Neural cell (in vitro differentiated cells): ENCODE measurements around the gene ARHGEF2. TPM values are rescaled to one million over a fixed set of nuclear protein-coding genes. Genes with fewer than 3 reads are reported as not detected.

ENCODE experiments used
- H2AFZ ChIP-seq: fragments of 200-600, 300-800 bp; sonication (generic), shearing (Covaris generic); 2 replicates; pipeline ENCODE4 v1.6.0; 2014; ENCODE audit warnings: low read depth, mild to moderate bottlenecking, antibody characterized with exemption, low read length, moderate library complexity
- H3F3A ChIP-seq: fragments of 200-600 bp; shearing (Covaris generic); 2 replicates; pipeline ENCODE4 v1.6.1; 2016; ENCODE audit warnings: mild to moderate bottlenecking, moderate library complexity, mixed read lengths, antibody characterized with exemption, low read length; ENCODE audit not compliant: insufficient read depth, poor library complexity, severe bottlenecking
- H3K27ac ChIP-seq: fragments of 200-600, 300-800 bp; sonication (generic), shearing (Covaris generic); 2 replicates; pipeline ENCODE4 v1.5.1; 2014; ENCODE audit warnings: mild to moderate bottlenecking, low read length, moderate library complexity
- H3K27me3 ChIP-seq: fragments of 300-800, 200-600 bp; sonication (generic), shearing (Covaris generic); 2 replicates; pipeline ENCODE4 v1.6.0; 2014; ENCODE audit warnings: mild to moderate bottlenecking, low read depth, low read length, moderate library complexity; ENCODE audit not compliant: insufficient read depth
- H3K36me3 ChIP-seq: fragments of 300-800, 200-600 bp; sonication (generic), shearing (Covaris generic); 2 replicates; pipeline ENCODE4 v1.5.1; 2014; ENCODE audit warnings: mild to moderate bottlenecking, antibody characterized with exemption, low read length, moderate library complexity; ENCODE audit not compliant: insufficient read depth
- H3K4me2 ChIP-seq: fragments of 300-800, 200-600 bp; sonication (generic), shearing (Covaris generic); 2 replicates; pipeline ENCODE4 v1.6.0; 2014; ENCODE audit warnings: mild to moderate bottlenecking, low read length
- H3K4me3 ChIP-seq: fragments of 300-800, 200-600 bp; sonication (generic), shearing (Covaris generic); 2 replicates; pipeline ENCODE4 v1.5.1; 2014; ENCODE audit warnings: mild to moderate bottlenecking, low read length, moderate library complexity
- H3K79me2 ChIP-seq: fragments of 200-600 bp; shearing (Covaris generic); replicated peaks from 2 replicates; pipeline ENCODE4 v1.6.0; 2014; ENCODE audit warnings: mild to moderate bottlenecking, low read length, moderate library complexity; ENCODE audit not compliant: insufficient read depth
- H3K9ac ChIP-seq: fragments of 300-800, 200-600 bp; sonication (generic), shearing (Covaris generic); 2 replicates; pipeline ENCODE4 v1.6.1; 2016; ENCODE audit warnings: mild to moderate bottlenecking, low read length, mixed read lengths
- H3K9me2 ChIP-seq: fragments of 200-600 bp; shearing (Covaris generic); 2 replicates; pipeline ENCODE4 v1.6.1; 2016; ENCODE audit warnings: mild to moderate bottlenecking, low read length, mixed read lengths; ENCODE audit not compliant: insufficient read depth
- H3K9me3 ChIP-seq: fragments of 200-600, 300-800 bp; sonication (generic), shearing (Covaris generic); 2 replicates; pipeline ENCODE4 v1.6.1; 2016; ENCODE audit warnings: mild to moderate bottlenecking, mixed run types, low read length, moderate library complexity, mixed read lengths
- H4K20me1 ChIP-seq: fragments of 200-600 bp; shearing (Covaris generic); 2 replicates; pipeline ENCODE4 v1.6.1; 2016; ENCODE audit warnings: mild to moderate bottlenecking, mixed run types; ENCODE audit not compliant: insufficient read depth
- EP300 ChIP-seq: fragments of 450-650 bp; conservative IDR thresholded peaks from 2 replicates; pipeline ENCODE4 v1.6.1; 2014; ENCODE audit warnings: antibody characterized with exemption, mild to moderate bottlenecking, moderate library complexity; ENCODE audit not compliant: poor library complexity, severe bottlenecking
- EZH2 ChIP-seq: fragments of 200-600, 300-800 bp; shearing (Covaris generic), sonication (generic); IDR thresholded peaks from 2 replicates; pipeline ENCODE4 v1.6.1; 2014; ENCODE audit warnings: antibody characterized with exemption, low read length, borderline replicate concordance, mild to moderate bottlenecking; ENCODE audit not compliant: insufficient read depth, poor library complexity, severe bottlenecking
- MXI1 ChIP-seq: fragments of 450-650 bp; conservative IDR thresholded peaks from 2 replicates; pipeline ENCODE4 v1.6.1; 2014; ENCODE audit warnings: antibody characterized with exemption, mild to moderate bottlenecking; ENCODE audit not compliant: poor library complexity, severe bottlenecking
- POLR2AphosphoS5 ChIP-seq: IDR thresholded peaks from 2 replicates; pipeline ENCODE4 v1.6.1; 2012
- RAD21 ChIP-seq: fragments of 450-650 bp; conservative IDR thresholded peaks from 2 replicates; pipeline ENCODE4 v1.6.1; 2014; ENCODE audit warnings: antibody characterized with exemption, mild to moderate bottlenecking, moderate library complexity
- REST ChIP-seq: IDR thresholded peaks from 2 replicates; pipeline ENCODE4 v1.6.1; 2012; ENCODE audit warnings: borderline replicate concordance
- SMC3 ChIP-seq: fragments of 450-650 bp; conservative IDR thresholded peaks from 2 replicates; pipeline ENCODE4 v1.6.1; 2014; ENCODE audit warnings: antibody characterized with exemption, mild to moderate bottlenecking, moderate library complexity; ENCODE audit not compliant: poor library complexity
- TAF1 ChIP-seq: IDR thresholded peaks from 2 replicates; pipeline ENCODE4 v1.6.1; 2012; ENCODE audit warnings: low read depth
- polyA plus RNA-seq: library from polyadenylated mRNA; depleted of rRNA; stranded (reverse); fragments of >200 nt; gene quantifications from 2 replicates; pipeline ENCODE4 v1.2.3, GENCODE V29; 2014
- TF ChIP-seq, protein P1 (sequence below): fragments of 450-650 bp; IDR thresholded peaks from 2 replicates; pipeline ENCODE4 v1.5.1; 2014; ENCODE audit warnings: antibody characterized with exemption, mild to moderate bottlenecking, moderate library complexity; ENCODE audit not compliant: poor library complexity, severe bottlenecking

ARHGEF2 gene
- polyA plus RNA-seq, 1 donor from 2014 or later, result 45.1 TPM

DNA sequence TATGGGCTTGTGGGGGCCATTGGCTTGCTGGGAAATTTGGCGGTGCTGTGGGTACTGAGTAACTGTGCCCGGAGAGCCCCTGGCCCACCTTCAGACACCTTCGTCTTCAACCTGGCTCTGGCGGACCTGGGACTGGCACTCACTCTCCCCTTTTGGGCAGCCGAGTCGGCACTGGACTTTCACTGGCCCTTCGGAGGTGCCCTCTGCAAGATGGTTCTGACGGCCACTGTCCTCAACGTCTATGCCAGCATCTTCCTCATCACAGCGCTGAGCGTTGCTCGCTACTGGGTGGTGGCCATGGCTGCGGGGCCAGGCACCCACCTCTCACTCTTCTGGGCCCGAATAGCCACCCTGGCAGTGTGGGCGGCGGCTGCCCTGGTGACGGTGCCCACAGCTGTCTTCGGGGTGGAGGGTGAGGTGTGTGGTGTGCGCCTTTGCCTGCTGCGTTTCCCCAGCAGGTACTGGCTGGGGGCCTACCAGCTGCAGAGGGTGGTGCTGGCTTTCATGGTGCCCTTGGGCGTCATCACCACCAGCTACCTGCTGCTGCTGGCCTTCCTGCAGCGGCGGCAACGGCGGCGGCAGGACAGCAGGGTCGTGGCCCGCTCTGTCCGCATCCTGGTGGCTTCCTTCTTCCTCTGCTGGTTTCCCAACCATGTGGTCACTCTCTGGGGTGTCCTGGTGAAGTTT, 36.4 kb downstream of the ARHGEF2 start:
- Histone ChIP-seq H2AFZ (no peak overlapping the region), H3K4me2 (no peak overlapping the region), H3K79me2 (no peaks in the 10 kb centered on the region), H3K9me3 (no peaks in the 10 kb centered on the region), H3K9me2 (no peaks in the 10 kb centered on the region), H3F3A (no peaks in the 10 kb centered on the region), H3K27ac (no peak overlapping the region), H4K20me1 (no peaks in the 10 kb centered on the region), H3K4me3 (no peak overlapping the region), H3K36me3 (no peaks in the 10 kb centered on the region), H3K27me3 (no peaks in the 10 kb centered on the region), H3K9ac (no peak overlapping the region)
- no peak for TF ChIP-seq SMC3
- TF ChIP-seq EZH2, result no peak
- no peak for TF ChIP-seq MXI1
- TF ChIP-seq, protein P1, sequence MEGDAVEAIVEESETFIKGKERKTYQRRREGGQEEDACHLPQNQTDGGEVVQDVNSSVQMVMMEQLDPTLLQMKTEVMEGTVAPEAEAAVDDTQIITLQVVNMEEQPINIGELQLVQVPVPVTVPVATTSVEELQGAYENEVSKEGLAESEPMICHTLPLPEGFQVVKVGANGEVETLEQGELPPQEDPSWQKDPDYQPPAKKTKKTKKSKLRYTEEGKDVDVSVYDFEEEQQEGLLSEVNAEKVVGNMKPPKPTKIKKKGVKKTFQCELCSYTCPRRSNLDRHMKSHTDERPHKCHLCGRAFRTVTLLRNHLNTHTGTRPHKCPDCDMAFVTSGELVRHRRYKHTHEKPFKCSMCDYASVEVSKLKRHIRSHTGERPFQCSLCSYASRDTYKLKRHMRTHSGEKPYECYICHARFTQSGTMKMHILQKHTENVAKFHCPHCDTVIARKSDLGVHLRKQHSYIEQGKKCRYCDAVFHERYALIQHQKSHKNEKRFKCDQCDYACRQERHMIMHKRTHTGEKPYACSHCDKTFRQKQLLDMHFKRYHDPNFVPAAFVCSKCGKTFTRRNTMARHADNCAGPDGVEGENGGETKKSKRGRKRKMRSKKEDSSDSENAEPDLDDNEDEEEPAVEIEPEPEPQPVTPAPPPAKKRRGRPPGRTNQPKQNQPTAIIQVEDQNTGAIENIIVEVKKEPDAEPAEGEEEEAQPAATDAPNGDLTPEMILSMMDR, result no peak
- TF ChIP-seq TAF1, result no peak
- no peak for TF ChIP-seq POLR2AphosphoS5
- no peak for TF ChIP-seq REST
- TF ChIP-seq EP300, result no peak
- no peak for TF ChIP-seq RAD21

- no peaks in the 10 kb centered on the region for H3K27me3 ChIP-seq
- H3K9me3 ChIP-seq, result no peaks in the 10 kb centered on the region
- no peak within 1 kb of the TSS for H3K9ac ChIP-seq
- H3K27ac ChIP-seq, result no peak within 1 kb of the TSS
- H3F3A ChIP-seq, result no peaks in the 10 kb centered on the region
- H3K4me3 ChIP-seq, result no peak within 1 kb of the TSS
- H4K20me1 ChIP-seq, result no peaks in the 10 kb centered on the region
- TF ChIP-seq SMC3 (no peak), TAF1 (no peak), POLR2AphosphoS5 (no peak)
- TF ChIP-seq, protein P1, result no peak
- no peak within 1 kb of the TSS for H2AFZ ChIP-seq
- H3K4me2 ChIP-seq, result no peak within 1 kb of the TSS
- H3K36me3 ChIP-seq, result no peaks in the 10 kb centered on the region
- H3K79me2 ChIP-seq, result no peaks in the 10 kb centered on the region
- H3K9me2 ChIP-seq, result no peaks in the 10 kb centered on the region
Measured at GRCh38 chr1:155940993-155941844, 37.1 kb downstream of the ARHGEF2 start, which contains the start of gene RXFP4. RXFP4 (plus strand) TSS chr1:155941638; CDS start chr1:155941710, 72 bp downstream.
